HepG2 (cell line): ENCODE data around the gene CXorf65. TPM values are rescaled to one million over a fixed set of nuclear protein-coding genes. Genes with fewer than 3 reads are reported as not detected.

Experiments
- ATAC-seq: fragments of 200-7000 bp; cut with Tn5 transposase; 3 replicates; pipeline ENCODE4 v1.9.1; 2020; ENCODE audit warnings: mild to moderate bottlenecking, moderate library complexity
- BruUV-seq: library from RNA; stranded (reverse); fragments of 400-500 nt; replicated peaks from 2 replicates; lab custom pipeline; 2021; lab: Mats Ljungman, UMichigan
- CTCF ChIA-PET: fragments of 300-600 bp; formaldehyde crosslinking; extraction: SDS; loops from one replicate; lab custom pipeline; 2021; ENCODE audit warnings: low total read pairs, inconsistent platforms, low intra/inter-chr PET ratio; lab: Yijun Ruan, JAX
- POLR2A ChIA-PET: fragments of 350-600 bp; sonication (Branson Sonifier 250); formaldehyde crosslinking; loops from one replicate; lab custom pipeline; 2020; ENCODE audit warnings: antibody characterized with exemption, inconsistent platforms; lab: Yijun Ruan, JAX
- DNase-seq: peaks from one replicate; pipeline ENCODE4 v3.0.0-alpha.2; 2015; ENCODE audit warnings: low spot score
- FAIRE-seq: peaks from 3 replicates; lab custom pipeline; 2011; peaks lifted over from hg19 to GRCh38; lab: Jason Lieb, UNC
- H2AFZ ChIP-seq: one replicate; pipeline ENCODE4 v1.6.1; 2011; ENCODE audit warnings: low read length, inconsistent platforms
- H3K27ac ChIP-seq: fragments of 300-600 bp; 3 replicates; pipeline ENCODE4 v1.8.0; 2011; ENCODE audit warnings: mixed run types, mild to moderate bottlenecking, mixed read lengths, low read length, inconsistent platforms; ENCODE audit not compliant: insufficient read depth; ENCODE audit errors: extremely low read length
- H3K27me3 ChIP-seq, 2 experiments: fragments of 200-600 bp in 1 of 2; 2 replicates in 1 of 2; 3 replicates in 1 of 2; pipeline versions ENCODE4 v1.6.0 to v1.8.0; 2011; ENCODE audit warnings: low read length in 2 of 2, mild to moderate bottlenecking in 2 of 2, moderate library complexity in 2 of 2, inconsistent platforms in 1 of 2; ENCODE audit not compliant: insufficient read depth in 2 of 2, control insufficient read depth in 1 of 2
- H3K36me3 ChIP-seq, 2 experiments: fragments of 200-600 bp in 1 of 2; replicated peaks in 1 of 2; 2 replicates in 1 of 2; 3 replicates in 1 of 2; pipeline versions ENCODE4 v1.5.1 to v1.8.0; 2011; ENCODE audit warnings: low read length in 2 of 2, inconsistent platforms in 1 of 2; ENCODE audit not compliant: insufficient read depth in 2 of 2, control insufficient read depth in 1 of 2
- H3K4me1 ChIP-seq: 2 replicates; pipeline ENCODE4 v1.5.1; 2012; ENCODE audit warnings: low read length, inconsistent platforms; ENCODE audit not compliant: insufficient read depth
- H3K4me2 ChIP-seq: 2 replicates; pipeline ENCODE4 v1.6.0; 2011; ENCODE audit warnings: low read depth, low read length, inconsistent platforms
- H3K4me3 ChIP-seq, 3 experiments: fragments of 200-600 bp in 1 of 3; sonication (generic), shearing (Covaris generic) in 1 of 3; replicated peaks in 1 of 3; 2 replicates each; pipeline ENCODE4 v1.5.1; 2011 to 2016; ENCODE audit warnings: low read length in 3 of 3, inconsistent platforms in 2 of 3, low read depth in 2 of 3, mild to moderate bottlenecking in 2 of 3, control low read depth in 1 of 3, mixed read lengths in 1 of 3; ENCODE audit not compliant: insufficient read depth in 1 of 3
- H3K79me2 ChIP-seq: one replicate; pipeline ENCODE4 v1.6.1; 2011; ENCODE audit warnings: low read length, inconsistent platforms; ENCODE audit not compliant: insufficient read depth
- H3K9ac ChIP-seq: 2 replicates; pipeline ENCODE4 v1.6.0; 2011; ENCODE audit warnings: mild to moderate bottlenecking, low read depth, low read length, inconsistent platforms; ENCODE audit not compliant: insufficient read depth
- H3K9me3 ChIP-seq: 2 replicates; pipeline ENCODE4 v1.5.1; 2012; ENCODE audit warnings: mild to moderate bottlenecking, low read length
- H4K20me1 ChIP-seq: 2 replicates; pipeline ENCODE4 v1.6.0; 2011; ENCODE audit warnings: inconsistent platforms, mild to moderate bottlenecking, low read length, moderate library complexity; ENCODE audit not compliant: insufficient read depth
- CENPT ChIP-seq: sonication (generic); formaldehyde crosslinking; IDR thresholded peaks from 2 replicates; pipeline ENCODE4 v1.8.0; 2022; ENCODE audit warnings: low read depth, mild to moderate bottlenecking, moderate library complexity, missing genetic modification reagents
- DBP ChIP-seq: sonication (generic); formaldehyde crosslinking; IDR thresholded peaks from 2 replicates; pipeline ENCODE4 v1.4.0; 2020; ENCODE audit warnings: missing genetic modification reagents; ENCODE audit errors: not compliant biosample characterization
- NCOR1 ChIP-seq: fragments of 200-600 bp; sonication (generic); IDR thresholded peaks from 2 replicates; pipeline ENCODE4 v1.7.0; 2017; ENCODE audit warnings: antibody characterized with exemption, low read length, borderline replicate concordance
- NFE2L1 ChIP-seq: sonication (generic); formaldehyde crosslinking; IDR thresholded peaks from 2 replicates; pipeline ENCODE4 v1.4.0; 2020; ENCODE audit warnings: missing genetic modification reagents, mild to moderate bottlenecking, borderline replicate concordance
- NFYB ChIP-seq: sonication (generic); formaldehyde crosslinking; IDR thresholded peaks from 2 replicates; pipeline ENCODE4 v1.4.0; 2020; ENCODE audit warnings: missing genetic modification reagents
- PATZ1 ChIP-seq: sonication (generic); formaldehyde crosslinking; IDR thresholded peaks from 2 replicates; pipeline ENCODE4 v1.4.0; 2020; ENCODE audit warnings: missing genetic modification reagents
- ZNF337 ChIP-seq: sonication (generic); formaldehyde crosslinking; IDR thresholded peaks from 2 replicates; pipeline ENCODE4 v1.5.1; 2020; ENCODE audit warnings: missing genetic modification reagents, low read depth, mild to moderate bottlenecking, borderline replicate concordance
- ZNF703 ChIP-seq: sonication (generic); formaldehyde crosslinking; IDR thresholded peaks from 2 replicates; pipeline ENCODE4 v1.5.1; 2020; ENCODE audit warnings: missing genetic modification reagents, mild to moderate bottlenecking, moderate library complexity, borderline replicate concordance
- WGBS: methylation state at CpG from one replicate; pipeline ENCODE4 v1.1.6; 2017; ENCODE audit warnings: low lambda C conversion rate; 5-methylcytosine and 5-hydroxymethylcytosine counted together
- in situ Hi-C: cut with HindIII; loops from 2 replicates; pipeline ENCODE4 v1.10.0; 2017; ENCODE audit warnings: low pct_unique_long_range_greater_than_20kb; ENCODE audit not compliant: extremely low pct_ligation_motif_present
- intact Hi-C: fragments of 100-400 bp; cut with micrococcal nuclease; formaldehyde crosslinking; loops from one replicate; pipeline ENCODE4 v1.10.0; 2022; ENCODE audit not compliant: unreplicated experiment
- polyA plus RNA-seq, 8 experiments: library from polyadenylated mRNA; depleted of rRNA in 3 of 8; stranded (reverse) in 7 of 8; unstranded in 1 of 8; fragments of >200 nt; fragmentation: Illumina TruSeq in 4 of 8; extraction: Trizol in 4 of 8; gene quantifications; 2 replicates each; pipeline versions ENCODE4 v1.2.1 to v1.2.3, GENCODE V29; 2011 to 2016; ENCODE audit warnings: low read depth in 4 of 8, missing spikeins in 1 of 8, mixed read lengths in 1 of 8; ENCODE audit not compliant: insufficient read depth in 1 of 8
- total RNA-seq, 5 experiments: library from RNA; depleted of rRNA; stranded (reverse); fragments of >200 nt; fragmentation: Illumina TruSeq; extraction: Trizol; gene quantifications; 2 replicates each; pipeline ENCODE4 v1.2.3, GENCODE V29; 2016; ENCODE audit warnings: low read depth in 1 of 5

Gene CXorf65
- total and polyA plus RNA-seq, 2 of the 13 experiments (the other 11 are each of a cell fraction or from before 2014, with no cell fraction given), result not detected

GRCh38 chrX:71057848-71058530 is 48.6 kb downstream of the CXorf65 start:
- Histone ChIP-seq H3K27me3 (no peaks in the 10 kb centered on the region), H2AFZ (no peak overlapping the region), H4K20me1 (no peaks in the 10 kb centered on the region), H3K36me3 (peaks cover 2 to 8% of the 10 kb centered on the region in 2 experiments; a peak in 2 of 5 replicates), H3K4me3 (no peak overlapping the region), H3K4me2 (no peak overlapping the region), H3K27ac (no peak overlapping the region), H3K9ac (no peak overlapping the region), H3K79me2 (no peaks in the 10 kb centered on the region), H3K4me1 (no peaks in the 10 kb centered on the region), H3K9me3 (no peaks in the 10 kb centered on the region)
- POLR2A ChIA-PET, result no interaction called here
- TF ChIP-seq PATZ1 (CRISPR knock-in tag) (no peak), ZNF337 (CRISPR knock-in tag) (no peak)
- BruUV-seq, result no TSS peak
- DNase-seq (no peak), FAIRE-seq (no peak), ATAC-seq (no peak)
- CTCF ChIA-PET, result no interaction called here
- in situ Hi-C loops, result no loop called here
- WGBS, result 98% methylated on average over 3 of the region's 3 CpGs
- intact Hi-C loops, result no loop called here

GRCh38 chrX:71056867-71057266 is 49.7 kb downstream of the CXorf65 start:
- Histone ChIP-seq H4K20me1 (no peaks in the 10 kb centered on the region), H3K9ac (no peak overlapping the region), H3K36me3 (peaks cover 2 to 8% of the 10 kb centered on the region in 2 experiments; a peak in 2 of 5 replicates), H3K4me2 (no peak overlapping the region), H3K4me3 (no peak overlapping the region), H3K27ac (no peak overlapping the region), H3K9me3 (no peaks in the 10 kb centered on the region), H3K4me1 (no peaks in the 10 kb centered on the region), H2AFZ (no peak overlapping the region), H3K79me2 (no peaks in the 10 kb centered on the region), H3K27me3 (no peaks in the 10 kb centered on the region)
- TF ChIP-seq NFE2L1 (no peak), NFYB (no peak), CENPT (CRISPR knock-in tag) (no peak), NCOR1 (no peak), ZNF703 (CRISPR knock-in tag) (no peak), DBP (CRISPR knock-in tag) (no peak)
- ChIA-PET CTCF (no interaction called here), POLR2A (no interaction called here)
- no peak for DNase-seq
- intact Hi-C loops (no loop called here), in situ Hi-C loops (no loop called here)
- BruUV-seq, result no TSS peak
- FAIRE-seq, result no peak
- no peak for ATAC-seq
